22Rv1 (cell line): ENCODE data around the gene GABARAP.
A peak's percentile ranks its signal among the peaks of the same experiment; 100 is the strongest.

Source experiments
- H3K27ac ChIP-seq: fragments of 450-650 bp; 2 replicates; pipeline ENCODE4 v1.5.1; 2017
- ZFX ChIP-seq: fragments of 450-650 bp; IDR thresholded peaks from 2 replicates; pipeline ENCODE4 v1.6.1; 2017; ENCODE audit warnings: antibody characterized with exemption, borderline replicate concordance
- TF ChIP-seq, protein P1 (sequence below): fragments of 450-650 bp; IDR thresholded peaks from 2 replicates; pipeline ENCODE4 v1.5.1; 2017; ENCODE audit warnings: mild to moderate bottlenecking

Gene GABARAP

GRCh38 chr17:7229504-7229903 lies 12.7 kb downstream of the GABARAP start:
- TF ChIP-seq ZFX, result no peak
- TF ChIP-seq, protein P1, sequence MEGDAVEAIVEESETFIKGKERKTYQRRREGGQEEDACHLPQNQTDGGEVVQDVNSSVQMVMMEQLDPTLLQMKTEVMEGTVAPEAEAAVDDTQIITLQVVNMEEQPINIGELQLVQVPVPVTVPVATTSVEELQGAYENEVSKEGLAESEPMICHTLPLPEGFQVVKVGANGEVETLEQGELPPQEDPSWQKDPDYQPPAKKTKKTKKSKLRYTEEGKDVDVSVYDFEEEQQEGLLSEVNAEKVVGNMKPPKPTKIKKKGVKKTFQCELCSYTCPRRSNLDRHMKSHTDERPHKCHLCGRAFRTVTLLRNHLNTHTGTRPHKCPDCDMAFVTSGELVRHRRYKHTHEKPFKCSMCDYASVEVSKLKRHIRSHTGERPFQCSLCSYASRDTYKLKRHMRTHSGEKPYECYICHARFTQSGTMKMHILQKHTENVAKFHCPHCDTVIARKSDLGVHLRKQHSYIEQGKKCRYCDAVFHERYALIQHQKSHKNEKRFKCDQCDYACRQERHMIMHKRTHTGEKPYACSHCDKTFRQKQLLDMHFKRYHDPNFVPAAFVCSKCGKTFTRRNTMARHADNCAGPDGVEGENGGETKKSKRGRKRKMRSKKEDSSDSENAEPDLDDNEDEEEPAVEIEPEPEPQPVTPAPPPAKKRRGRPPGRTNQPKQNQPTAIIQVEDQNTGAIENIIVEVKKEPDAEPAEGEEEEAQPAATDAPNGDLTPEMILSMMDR, result no peak
- no peak overlapping the region for H3K27ac ChIP-seq

DNA sequence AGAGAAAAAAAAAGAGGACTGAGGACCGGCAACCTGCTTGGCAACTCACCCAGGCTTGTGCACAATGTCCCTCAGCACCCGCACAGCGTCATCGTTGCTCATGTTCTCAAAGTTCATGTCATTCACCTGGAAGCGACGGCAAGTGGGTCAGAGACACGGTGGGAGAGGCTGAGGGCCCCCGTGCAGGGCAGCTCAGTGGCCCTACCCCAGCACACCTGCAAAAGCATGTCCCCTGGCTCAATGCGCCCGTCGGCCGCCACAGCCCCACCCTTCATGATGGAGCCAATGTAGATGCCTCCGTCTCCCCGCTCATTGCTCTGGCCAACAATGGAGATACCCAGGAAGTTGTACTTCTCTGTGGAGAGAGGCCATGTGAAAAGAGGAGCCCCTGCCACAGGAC lies 13.3 kb downstream of the GABARAP start:
- TF ChIP-seq, protein P1, result no peak
- no peak for TF ChIP-seq ZFX
- no peak overlapping the region; the same call in 1 of the 2 replicates for H3K27ac ChIP-seq

- peak overlapping the region; percentile 98; the same call in 1 of the 2 replicates for H3K27ac ChIP-seq
- TF ChIP-seq ZFX, result no peak
- TF ChIP-seq, protein P1, result no peak
Observed at GRCh38 chr17:7226721-7227710, 15.2 kb downstream of the GABARAP start.

DNA sequence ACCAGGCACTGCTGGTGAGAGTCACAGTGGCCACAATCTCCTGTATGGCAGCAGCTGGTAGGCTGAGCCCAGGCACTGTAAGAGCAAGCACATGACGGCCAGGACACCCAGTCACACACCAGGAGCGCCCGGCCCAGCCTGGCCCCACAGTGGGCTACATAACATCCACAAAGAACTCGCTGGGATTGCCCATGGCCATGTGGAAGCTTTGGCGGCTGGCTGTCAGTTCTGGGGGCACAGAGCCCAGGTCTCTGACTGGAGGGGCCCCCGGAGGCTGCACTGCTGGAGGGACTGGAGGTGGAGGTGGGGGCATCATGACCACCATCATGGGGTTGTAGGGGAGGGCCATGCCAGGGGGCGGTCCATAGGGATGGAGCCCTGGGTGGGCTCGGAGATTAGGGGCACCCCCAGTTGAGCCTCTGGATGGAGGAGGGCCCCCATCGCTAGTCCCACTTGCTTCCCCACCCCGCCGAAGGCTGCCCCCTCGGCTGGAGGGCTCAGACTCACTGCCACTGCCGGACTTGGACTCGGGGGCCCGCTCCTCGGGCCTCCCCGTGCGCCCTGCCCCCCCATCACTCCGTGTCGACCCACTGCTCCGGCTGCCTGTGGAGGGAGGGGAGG lies 16.4 kb downstream of the GABARAP start:
- H3K27ac ChIP-seq, result peak overlapping the region; percentile 98
- TF ChIP-seq, protein P1, result no peak
- no peak for TF ChIP-seq ZFX

- TF ChIP-seq, protein P1, result no peak
- no peak for TF ChIP-seq ZFX
- peak overlapping the region; percentile 98 for H3K27ac ChIP-seq
Observed at GRCh38 chr17:7224661-7225111, 17.6 kb downstream of the GABARAP start.

- TF ChIP-seq, protein P1, result no peak
- no peak for TF ChIP-seq ZFX
- peak overlapping the region; percentile 98 for H3K27ac ChIP-seq
Observed at GRCh38 chr17:7224110-7224509, 18.1 kb downstream of the GABARAP start.
